ENCODE results near the gene PTPN7. TPM values are rescaled to one million over a fixed set of nuclear protein-coding genes. Genes with fewer than 3 reads are reported as not detected.
"Not testable (repeated sequence)": the region's sequence is repeated elsewhere in the genome, so short reads cannot be mapped to it uniquely, and the experiment has no call there.

Gene PTPN7
- total and polyA plus RNA-seq, 5 donors = 0.28 to 1.7 (median 0.50) TPM

GRCh38 chr1:202200112-202200548 is 39.7 kb upstream of the PTPN7 start:
- DNase-seq (no peak), ATAC-seq (peak in 1 of 2 donors; percentile 12)
- Histone ChIP-seq H3K4me1 (ENCODE audit: control insufficient read depth, insufficient read depth, low read length) (no peaks in the 10 kb centered on the region), H3K27me3 (ENCODE audit: control insufficient read depth, insufficient read depth) (no peaks in the 10 kb centered on the region), H3K27ac (ENCODE audit: low read length) (peak overlapping the region; percentile 95), H3K9me3 (ENCODE audit: control insufficient read depth, low read length) (no peaks in the 10 kb centered on the region), H3K4me3 (ENCODE audit: low read length) (no peak overlapping the region)
- 36% methylated on average over 4 of the region's 4 CpGs for WGBS
- intact Hi-C loops (cut with DNase I) = no loop called here

- Histone ChIP-seq H3K4me1 (ENCODE audit: control insufficient read depth, insufficient read depth, low read length) (no peaks in the 10 kb centered on the region), H3K9me3 (ENCODE audit: control insufficient read depth, low read length) (no peaks in the 10 kb centered on the region), H3K27ac (ENCODE audit: low read length) (peak overlapping the region; percentile 87), H3K4me3 (ENCODE audit: low read length) (no peak overlapping the region), H3K27me3 (ENCODE audit: control insufficient read depth, insufficient read depth) (no peaks in the 10 kb centered on the region)
- ATAC-seq (peak in 1 of 2 donors; percentile 10), DNase-seq (peak in 2 of 3 donors; percentile 60 to 78)
- intact Hi-C loops (cut with DNase I) = no loop called here
- 45% methylated on average over 16 of the region's 16 CpGs for WGBS
These were observed 38.9 kb upstream of the PTPN7 start for GRCh38 chr1:202199040-202199889.

- H3K27ac ChIP-seq (ENCODE audit: low read length) = no peak overlapping the region
- no peaks in the 10 kb centered on the region for H3K9me3 ChIP-seq (ENCODE audit: control insufficient read depth, low read length)
- no peak for DNase-seq
- 75% methylated on average over 1 of the region's 1 CpG for WGBS
- no peak overlapping the region for H3K4me3 ChIP-seq (ENCODE audit: low read length)
- no peaks in the 10 kb centered on the region for H3K4me1 ChIP-seq (ENCODE audit: control insufficient read depth, insufficient read depth, low read length)
- intact Hi-C loops (cut with DNase I) = no loop called here
- no peaks in the 10 kb centered on the region for H3K27me3 ChIP-seq (ENCODE audit: control insufficient read depth, insufficient read depth)
- no peak for ATAC-seq
These were observed 37.9 kb upstream of the PTPN7 start for GRCh38 chr1:202198366-202198724.

GRCh38 chr1:202197653-202198365 is 37.4 kb upstream of the PTPN7 start:
- H3K27ac ChIP-seq (ENCODE audit: low read length) = peak overlapping the region; percentile 16
- H3K4me1 ChIP-seq (ENCODE audit: control insufficient read depth, insufficient read depth, low read length) = no peaks in the 10 kb centered on the region
- 68% methylated on average over 7 of the region's 7 CpGs for WGBS
- DNase-seq (no peak), ATAC-seq (no peak)
- H3K27me3 ChIP-seq (ENCODE audit: control insufficient read depth, insufficient read depth) = no peaks in the 10 kb centered on the region
- no peaks in the 10 kb centered on the region for H3K9me3 ChIP-seq (ENCODE audit: control insufficient read depth, low read length)
- intact Hi-C loops (cut with DNase I) = no loop called here
- H3K4me3 ChIP-seq (ENCODE audit: low read length) = no peak overlapping the region

- DNase-seq (no peak), ATAC-seq (no peak)
- WGBS = 44% methylated on average over 11 of the region's 11 CpGs
- no peak overlapping the region for H3K27ac ChIP-seq (ENCODE audit: low read length)
- H3K9me3 ChIP-seq (ENCODE audit: control insufficient read depth, low read length) = no peaks in the 10 kb centered on the region
- H3K4me1 ChIP-seq (ENCODE audit: control insufficient read depth, insufficient read depth, low read length) = no peaks in the 10 kb centered on the region
- no peak overlapping the region for H3K4me3 ChIP-seq (ENCODE audit: low read length)
- intact Hi-C loops (cut with DNase I) = loop anchor here in 1 of 4 donors (5.0 kb wide), 1 partner anchor 528 kb away; no protein-coding TSS in a partner anchor
- H3K27me3 ChIP-seq (ENCODE audit: control insufficient read depth, insufficient read depth) = no peaks in the 10 kb centered on the region
These were observed 33.9 kb upstream of the PTPN7 start for GRCh38 chr1:202194328-202194648.

GRCh38 chr1:202193614-202194327 is 33.4 kb upstream of the PTPN7 start, which contains the start of gene LGR6:
LGR6 (plus strand) TSS chr1:202193799; CDS start chr1:202193990, 191 bp downstream.
- no peaks in the 10 kb centered on the region for H3K27me3 ChIP-seq (ENCODE audit: control insufficient read depth, insufficient read depth)
- H3K9me3 ChIP-seq (ENCODE audit: control insufficient read depth, low read length) = no peaks in the 10 kb centered on the region
- intact Hi-C loops (cut with DNase I) = loop anchor here in 1 of 4 donors (2.0 to 5.0 kb wide), 2 partner anchors 121 to 529 kb away; no protein-coding TSS in a partner anchor
- 2% methylated on average over 61 of the region's 61 CpGs for WGBS
- ATAC-seq (peak; percentile 19 to 27), DNase-seq (no peak)
- H3K4me3 ChIP-seq (ENCODE audit: low read length) = peak within 1 kb of the TSS; percentile 30
- H3K27ac ChIP-seq (ENCODE audit: low read length) = no peak within 1 kb of the TSS
- no peaks in the 10 kb centered on the region for H3K4me1 ChIP-seq (ENCODE audit: control insufficient read depth, insufficient read depth, low read length)

- Histone ChIP-seq H3K27ac (ENCODE audit: low read length) (no peak overlapping the region), H3K9me3 (ENCODE audit: control insufficient read depth, low read length) (no peaks in the 10 kb centered on the region), H3K4me3 (ENCODE audit: low read length) (no peak overlapping the region), H3K4me1 (ENCODE audit: control insufficient read depth, insufficient read depth, low read length) (no peaks in the 10 kb centered on the region), H3K27me3 (ENCODE audit: control insufficient read depth, insufficient read depth) (no peaks in the 10 kb centered on the region)
- WGBS = 28% methylated on average over 18 of the region's 18 CpGs
- peak; percentile 51 to 85 (median 85) for DNase-seq
- peak; percentile 49 to 65 for ATAC-seq
- intact Hi-C loops (cut with DNase I) = loop anchor here in 1 of 4 donors (2.0 to 5.0 kb wide), 2 partner anchors 122 to 529 kb away; no protein-coding TSS in a partner anchor
These were observed 32.6 kb upstream of the PTPN7 start for GRCh38 chr1:202192770-202193613.

- intact Hi-C loops (cut with DNase I) = loop anchor here in 1 of 4 donors (5.0 kb wide), 1 partner anchor 531 kb away; no protein-coding TSS in a partner anchor
- not testable (repeated sequence) for H3K27ac ChIP-seq (ENCODE audit: low read length); ATAC-seq; H3K4me3 ChIP-seq (ENCODE audit: low read length); H3K9me3 ChIP-seq (ENCODE audit: control insufficient read depth, low read length); H3K27me3 ChIP-seq (ENCODE audit: control insufficient read depth, insufficient read depth); H3K4me1 ChIP-seq (ENCODE audit: control insufficient read depth, insufficient read depth, low read length); DNase-seq
- 89% methylated on average over 21 of the region's 33 CpGs for WGBS
These were observed 31.0 kb upstream of the PTPN7 start for GRCh38 chr1:202191391-202191790.

- 80% methylated on average over 7 of the region's 7 CpGs for WGBS
- Histone ChIP-seq H3K9me3 (ENCODE audit: control insufficient read depth, low read length) (no peaks in the 10 kb centered on the region), H3K4me1 (ENCODE audit: control insufficient read depth, insufficient read depth, low read length) (no peaks in the 10 kb centered on the region), H3K27me3 (ENCODE audit: control insufficient read depth, insufficient read depth) (no peaks in the 10 kb centered on the region), H3K27ac (ENCODE audit: low read length) (no peak overlapping the region), H3K4me3 (ENCODE audit: low read length) (no peak overlapping the region)
- no peak for DNase-seq
- ATAC-seq = no peak
- intact Hi-C loops (cut with DNase I) = loop anchor here (2.0 to 10.0 kb wide), 6 partner anchors 121 to 532 kb away; partner anchors contain the start of gene SYT2 (in 1 of the 4)
These were observed 29.7 kb upstream of the PTPN7 start for GRCh38 chr1:202189918-202190715.
